ENCODE measurements around the gene PARP12. TPM values are rescaled to one million over a fixed set of nuclear protein-coding genes. Genes with fewer than 3 reads are reported as not detected.

Gene PARP12
- total and polyA plus RNA-seq, 2 of the 8 experiments (the other 6 are each of a cell fraction or from before 2014, with no cell fraction given) = 9.0 to 21.5 TPM

DNA sequence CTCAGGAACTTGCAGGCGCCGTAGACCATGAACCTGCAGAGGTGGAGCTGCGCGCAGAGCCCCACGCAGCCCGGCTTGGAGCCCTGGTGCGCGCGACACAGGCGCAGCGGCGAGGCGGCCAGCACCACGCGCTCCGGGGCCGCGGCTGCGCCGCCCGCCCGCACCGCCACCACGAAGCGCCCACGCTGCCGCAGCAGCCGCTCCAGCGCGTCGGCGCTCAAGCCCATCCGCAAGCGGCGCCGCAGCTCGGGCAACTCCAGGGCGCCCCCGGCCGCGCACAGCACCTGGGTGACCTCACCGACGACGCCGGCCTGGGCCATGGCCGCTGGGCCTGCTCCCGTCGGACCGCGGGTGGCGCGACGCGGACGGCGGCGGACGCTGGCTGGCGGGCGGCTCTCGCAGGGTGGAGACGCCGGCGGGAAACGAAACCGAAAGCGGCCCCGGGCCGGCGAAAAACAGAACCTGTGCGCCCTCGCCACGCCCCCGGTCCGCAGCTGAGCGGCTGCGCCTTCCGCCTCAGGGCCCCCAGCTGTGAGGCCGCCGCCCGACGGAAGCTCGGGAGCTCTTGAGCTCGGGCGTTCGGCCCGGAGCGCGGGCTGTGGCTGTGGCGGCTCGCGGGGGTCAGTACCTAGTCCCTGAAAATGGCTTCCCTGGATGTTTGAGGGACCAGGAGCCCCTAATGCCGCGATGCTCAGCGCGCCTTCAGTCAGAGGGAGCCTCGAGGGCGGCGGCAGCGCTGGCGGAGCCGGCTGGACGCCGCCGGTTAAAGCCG, at the start of gene PARP12 (continued):
- no peak; a peak in 1 of 4 replicates for TF ChIP-seq HDAC2 (IDR thresholded peaks at IDR 0.05; ENCODE audit: borderline replicate concordance in 1 of 2, low read depth in 2 of 2, low read length in 2 of 2)
- no peak for TF ChIP-seq BCL11A (IDR thresholded peaks at IDR 0.05; ENCODE audit: low read depth in 2 of 2, low read length in 2 of 2)
- no peak; a peak in 1 of 4 replicates for TF ChIP-seq RAD21 (IDR thresholded peaks at IDR 0.05 in 1 of 2, conservative IDR thresholded peaks at IDR 0.05 in 1 of 2; ENCODE audit: low read depth in 2 of 2, low read length in 2 of 2)
- TF ChIP-seq, protein P1, sequence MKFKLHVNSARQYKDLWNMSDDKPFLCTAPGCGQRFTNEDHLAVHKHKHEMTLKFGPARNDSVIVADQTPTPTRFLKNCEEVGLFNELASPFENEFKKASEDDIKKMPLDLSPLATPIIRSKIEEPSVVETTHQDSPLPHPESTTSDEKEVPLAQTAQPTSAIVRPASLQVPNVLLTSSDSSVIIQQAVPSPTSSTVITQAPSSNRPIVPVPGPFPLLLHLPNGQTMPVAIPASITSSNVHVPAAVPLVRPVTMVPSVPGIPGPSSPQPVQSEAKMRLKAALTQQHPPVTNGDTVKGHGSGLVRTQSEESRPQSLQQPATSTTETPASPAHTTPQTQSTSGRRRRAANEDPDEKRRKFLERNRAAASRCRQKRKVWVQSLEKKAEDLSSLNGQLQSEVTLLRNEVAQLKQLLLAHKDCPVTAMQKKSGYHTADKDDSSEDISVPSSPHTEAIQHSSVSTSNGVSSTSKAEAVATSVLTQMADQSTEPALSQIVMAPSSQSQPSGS (IDR thresholded peaks at IDR 0.05; ENCODE audit: low read length) = no peak
- TF ChIP-seq SP4 (IDR thresholded peaks at IDR 0.05; ENCODE audit: low read length) = peak; percentile 78
- no peak for TF ChIP-seq EZH2 (IDR thresholded peaks at IDR 0.05; ENCODE audit: low read depth, low read length, severe bottlenecking)
- TF ChIP-seq EGR1 (IDR thresholded peaks at IDR 0.05; ENCODE audit: borderline replicate concordance, low read depth, low read length) = no peak
- TF ChIP-seq, protein P2, sequence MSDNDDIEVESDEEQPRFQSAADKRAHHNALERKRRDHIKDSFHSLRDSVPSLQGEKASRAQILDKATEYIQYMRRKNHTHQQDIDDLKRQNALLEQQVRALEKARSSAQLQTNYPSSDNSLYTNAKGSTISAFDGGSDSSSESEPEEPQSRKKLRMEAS (IDR thresholded peaks at IDR 0.05) = peak; percentile 64; the same call in 1 of the 2 replicates
- TF ChIP-seq KDM5A (IDR thresholded peaks at IDR 0.05; ENCODE audit: low read length) = no peak
- TF ChIP-seq MAFK (IDR thresholded peaks at IDR 0.05; ENCODE audit: low read depth, low read length) = no peak
- no peak for TF ChIP-seq SP2 (IDR thresholded peaks at IDR 0.05; ENCODE audit: low read length)
- peak; percentile 78; the same call in 1 of the 2 replicates for TF ChIP-seq YY1 (IDR thresholded peaks at IDR 0.05; ENCODE audit: low read depth, low read length)
- peak; percentile 47; the same call in 1 of the 2 replicates for TF ChIP-seq JUN (IDR thresholded peaks at IDR 0.05; ENCODE audit: low read depth, low read length)
- TF ChIP-seq, protein P3, sequence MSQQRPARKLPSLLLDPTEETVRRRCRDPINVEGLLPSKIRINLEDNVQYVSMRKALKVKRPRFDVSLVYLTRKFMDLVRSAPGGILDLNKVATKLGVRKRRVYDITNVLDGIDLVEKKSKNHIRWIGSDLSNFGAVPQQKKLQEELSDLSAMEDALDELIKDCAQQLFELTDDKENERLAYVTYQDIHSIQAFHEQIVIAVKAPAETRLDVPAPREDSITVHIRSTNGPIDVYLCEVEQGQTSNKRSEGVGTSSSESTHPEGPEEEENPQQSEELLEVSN (IDR thresholded peaks at IDR 0.05) = peak; percentile 63; the same call in 1 of the 2 replicates
- TF ChIP-seq RNF2 (IDR thresholded peaks at IDR 0.05; ENCODE audit: borderline replicate concordance, low read depth, low read length, missing control alignments, poor library complexity, severe bottlenecking) = no peak
- TF ChIP-seq RXRA (IDR thresholded peaks at IDR 0.05; ENCODE audit: insufficient read depth, low read depth, low read length) = no peak
- peak; percentile 29; the same call in 1 of the 2 replicates for TF ChIP-seq SUZ12 (IDR thresholded peaks at IDR 0.05; ENCODE audit: low read length)
- TF ChIP-seq POLR2AphosphoS5 (IDR thresholded peaks at IDR 0.05; ENCODE audit: low read depth, low read length) = no peak
- TF ChIP-seq CTBP2 (IDR thresholded peaks at IDR 0.05; ENCODE audit: borderline replicate concordance, insufficient read depth, insufficient read length, low read length) = no peak
- TF ChIP-seq KDM4A (IDR thresholded peaks at IDR 0.05; ENCODE audit: low read depth, low read length, severe bottlenecking) = peak; percentile 81

All from H1 (cell line).